ENCODE data around the gene NOS1.

NOS1 gene

GRCh38 chr12:117328556-117329100 lies 32.8 kb downstream of the NOS1 start:
- Histone ChIP-seq H3K4me2 (ENCODE audit: low read length) (no peak overlapping the region), H3K9ac (ENCODE audit: low read depth, low read length) (no peak overlapping the region), H3K4me3 (ENCODE audit: low read length) (no peak overlapping the region), H3K27me3 (ENCODE audit: control insufficient read depth, insufficient read depth, low read length) (no peaks in the 10 kb centered on the region), H3K9me3 (replicated peaks; ENCODE audit: low read length) (peaks cover 17% of the 10 kb centered on the region), H3K36me3 (ENCODE audit: insufficient read depth, low read length) (no peaks in the 10 kb centered on the region), H3K4me1 (ENCODE audit: control insufficient read depth, insufficient read depth, low read length) (no peaks in the 10 kb centered on the region)

GRCh38 chr12:117322428-117322827 lies 39.0 kb downstream of the NOS1 start:
- no peak overlapping the region for H3K9ac ChIP-seq (ENCODE audit: low read depth, low read length)
- no peak overlapping the region for H3K4me3 ChIP-seq (ENCODE audit: low read length)
- H3K36me3 ChIP-seq (ENCODE audit: insufficient read depth, low read length): no peaks in the 10 kb centered on the region
- no peak overlapping the region for H3K4me2 ChIP-seq (ENCODE audit: low read length)
- H3K9me3 ChIP-seq (replicated peaks; ENCODE audit: low read length): peaks cover 24% of the 10 kb centered on the region
- H3K27me3 ChIP-seq (ENCODE audit: control insufficient read depth, insufficient read depth, low read length): no peaks in the 10 kb centered on the region
- no peaks in the 10 kb centered on the region for H3K4me1 ChIP-seq (ENCODE audit: control insufficient read depth, insufficient read depth, low read length)

- Histone ChIP-seq H3K9me3 (replicated peaks; ENCODE audit: low read length) (peaks cover 22% of the 10 kb centered on the region), H3K4me3 (ENCODE audit: low read length) (no peak overlapping the region), H3K4me1 (ENCODE audit: control insufficient read depth, insufficient read depth, low read length) (no peaks in the 10 kb centered on the region), H3K36me3 (ENCODE audit: insufficient read depth, low read length) (no peaks in the 10 kb centered on the region), H3K9ac (ENCODE audit: low read depth, low read length) (no peak overlapping the region), H3K27me3 (ENCODE audit: control insufficient read depth, insufficient read depth, low read length) (no peaks in the 10 kb centered on the region), H3K4me2 (ENCODE audit: low read length) (no peak overlapping the region)
Measured at GRCh38 chr12:117321572-117321971, 39.9 kb downstream of the NOS1 start.

GRCh38 chr12:117318591-117318990 lies 42.8 kb downstream of the NOS1 start:
- Histone ChIP-seq H3K9me3 (replicated peaks; ENCODE audit: low read length) (peaks cover 12% of the 10 kb centered on the region), H3K4me2 (ENCODE audit: low read length) (no peak overlapping the region), H3K4me1 (ENCODE audit: control insufficient read depth, insufficient read depth, low read length) (no peaks in the 10 kb centered on the region), H3K27me3 (ENCODE audit: control insufficient read depth, insufficient read depth, low read length) (no peaks in the 10 kb centered on the region), H3K36me3 (ENCODE audit: insufficient read depth, low read length) (no peaks in the 10 kb centered on the region), H3K4me3 (ENCODE audit: low read length) (no peak overlapping the region), H3K9ac (ENCODE audit: low read depth, low read length) (no peak overlapping the region)

GRCh38 chr12:117316336-117316735 lies 45.1 kb downstream of the NOS1 start:
- Histone ChIP-seq H3K4me3 (ENCODE audit: low read length) (no peak overlapping the region), H3K36me3 (ENCODE audit: insufficient read depth, low read length) (no peaks in the 10 kb centered on the region), H3K9ac (ENCODE audit: low read depth, low read length) (no peak overlapping the region), H3K9me3 (replicated peaks; ENCODE audit: low read length) (peaks cover 20% of the 10 kb centered on the region), H3K4me1 (ENCODE audit: control insufficient read depth, insufficient read depth, low read length) (no peaks in the 10 kb centered on the region), H3K27me3 (ENCODE audit: control insufficient read depth, insufficient read depth, low read length) (no peaks in the 10 kb centered on the region), H3K4me2 (ENCODE audit: low read length) (no peak overlapping the region)

- Histone ChIP-seq H3K36me3 (ENCODE audit: insufficient read depth, low read length) (no peaks in the 10 kb centered on the region), H3K27me3 (ENCODE audit: control insufficient read depth, insufficient read depth, low read length) (no peaks in the 10 kb centered on the region), H3K9me3 (replicated peaks; ENCODE audit: low read length) (peaks cover 18% of the 10 kb centered on the region)
Measured at GRCh38 chr12:117313926-117314325, 47.5 kb downstream of the NOS1 start.

GRCh38 chr12:117312770-117313169 lies 48.7 kb downstream of the NOS1 start:
- no peak overlapping the region for H3K4me3 ChIP-seq (ENCODE audit: low read length)

More at GRCh38 chr12:117313926-117314325, 47.5 kb downstream of the NOS1 start:
- H3K4me3 ChIP-seq (ENCODE audit: low read length): no peak overlapping the region
- no peak overlapping the region for H3K4me2 ChIP-seq (ENCODE audit: low read length)
- H3K9ac ChIP-seq (ENCODE audit: low read depth, low read length): no peak overlapping the region
- H3K4me1 ChIP-seq (ENCODE audit: control insufficient read depth, insufficient read depth, low read length): no peaks in the 10 kb centered on the region

GRCh38 chr12:117309276-117309925 lies 52.0 kb downstream of the NOS1 start:
- H3K36me3 ChIP-seq (ENCODE audit: insufficient read depth, low read length): no peaks in the 10 kb centered on the region
- H3K27me3 ChIP-seq (ENCODE audit: control insufficient read depth, insufficient read depth, low read length): no peaks in the 10 kb centered on the region
- no peaks in the 10 kb centered on the region for H3K4me1 ChIP-seq (ENCODE audit: control insufficient read depth, insufficient read depth, low read length)
- H3K9ac ChIP-seq (ENCODE audit: low read depth, low read length): no peak overlapping the region
- no peak overlapping the region for H3K4me3 ChIP-seq (ENCODE audit: low read length)
- H3K4me2 ChIP-seq (ENCODE audit: low read length): no peak overlapping the region
- peaks cover 14% of the 10 kb centered on the region for H3K9me3 ChIP-seq (replicated peaks; ENCODE audit: low read length)

More at GRCh38 chr12:117312770-117313169, 48.7 kb downstream of the NOS1 start:
- Histone ChIP-seq H3K4me2 (ENCODE audit: low read length) (no peak overlapping the region), H3K36me3 (ENCODE audit: insufficient read depth, low read length) (no peaks in the 10 kb centered on the region), H3K4me1 (ENCODE audit: control insufficient read depth, insufficient read depth, low read length) (no peaks in the 10 kb centered on the region), H3K27me3 (ENCODE audit: control insufficient read depth, insufficient read depth, low read length) (no peaks in the 10 kb centered on the region), H3K9ac (ENCODE audit: low read depth, low read length) (no peak overlapping the region), H3K9me3 (replicated peaks; ENCODE audit: low read length) (peaks cover 14% of the 10 kb centered on the region)

- Histone ChIP-seq H3K9ac (ENCODE audit: low read depth, low read length) (no peak overlapping the region), H3K4me3 (ENCODE audit: low read length) (no peak overlapping the region), H3K27me3 (ENCODE audit: control insufficient read depth, insufficient read depth, low read length) (no peaks in the 10 kb centered on the region), H3K4me1 (ENCODE audit: control insufficient read depth, insufficient read depth, low read length) (no peaks in the 10 kb centered on the region), H3K36me3 (ENCODE audit: insufficient read depth, low read length) (no peaks in the 10 kb centered on the region), H3K4me2 (ENCODE audit: low read length) (no peak overlapping the region), H3K9me3 (replicated peaks; ENCODE audit: low read length) (peaks cover 4% of the 10 kb centered on the region)
Measured at GRCh38 chr12:117300174-117300573, 61.3 kb downstream of the NOS1 start.

GRCh38 chr12:117298648-117299225 lies 62.7 kb downstream of the NOS1 start:
- H3K4me3 ChIP-seq (ENCODE audit: low read length): no peak overlapping the region
- no peaks in the 10 kb centered on the region for H3K27me3 ChIP-seq (ENCODE audit: control insufficient read depth, insufficient read depth, low read length)
- no peak overlapping the region for H3K9ac ChIP-seq (ENCODE audit: low read depth, low read length)
- H3K9me3 ChIP-seq (replicated peaks; ENCODE audit: low read length): peaks cover 3% of the 10 kb centered on the region
- no peaks in the 10 kb centered on the region for H3K4me1 ChIP-seq (ENCODE audit: control insufficient read depth, insufficient read depth, low read length)
- H3K4me2 ChIP-seq (ENCODE audit: low read length): no peak overlapping the region
- H3K36me3 ChIP-seq (ENCODE audit: insufficient read depth, low read length): no peaks in the 10 kb centered on the region

- Histone ChIP-seq H3K9me3 (replicated peaks; ENCODE audit: low read length) (peaks cover 3% of the 10 kb centered on the region), H3K4me2 (ENCODE audit: low read length) (no peak overlapping the region), H3K36me3 (ENCODE audit: insufficient read depth, low read length) (no peaks in the 10 kb centered on the region), H3K9ac (ENCODE audit: low read depth, low read length) (no peak overlapping the region), H3K27me3 (ENCODE audit: control insufficient read depth, insufficient read depth, low read length) (no peaks in the 10 kb centered on the region), H3K4me1 (ENCODE audit: control insufficient read depth, insufficient read depth, low read length) (no peaks in the 10 kb centered on the region), H3K4me3 (ENCODE audit: low read length) (no peak overlapping the region)
Measured at GRCh38 chr12:117298191-117298590, 63.2 kb downstream of the NOS1 start.

GRCh38 chr12:117294189-117294603 lies 67.2 kb downstream of the NOS1 start:
- H3K36me3 ChIP-seq (ENCODE audit: insufficient read depth, low read length): no peaks in the 10 kb centered on the region
- no peak overlapping the region for H3K4me3 ChIP-seq (ENCODE audit: low read length)
- H3K4me1 ChIP-seq (ENCODE audit: control insufficient read depth, insufficient read depth, low read length): no peaks in the 10 kb centered on the region
- H3K9ac ChIP-seq (ENCODE audit: low read depth, low read length): no peak overlapping the region
- peaks cover 3% of the 10 kb centered on the region for H3K9me3 ChIP-seq (replicated peaks; ENCODE audit: low read length)
- H3K4me2 ChIP-seq (ENCODE audit: low read length): no peak overlapping the region
- H3K27me3 ChIP-seq (ENCODE audit: control insufficient read depth, insufficient read depth, low read length): no peaks in the 10 kb centered on the region
